ENCODE data around the gene VPS39. TPM values are rescaled to one million over a fixed set of nuclear protein-coding genes. Genes with fewer than 3 reads are reported as not detected.

Gene VPS39
- total and polyA plus RNA-seq, 9 donors, result 30.3 to 61.5 (median 50.2) TPM

GRCh38 chr15:42147431-42147735 lies 60.7 kb downstream of the VPS39 start:
- Histone ChIP-seq H3K27ac (no peak overlapping the region), H3K9me3 (no peaks in the 10 kb centered on the region), H3K4me3 (no peak overlapping the region), H3K27me3 (no peaks in the 10 kb centered on the region), H3K4me1 (ENCODE audit: insufficient read depth) (peaks cover 1% of the 10 kb centered on the region), H3K36me3 (no peaks in the 10 kb centered on the region)
- DNase-seq, result no peak
- WGBS, 3 donors, result 83 to 100% (median 93%) methylated on average over 4 of the region's 4 CpGs
- TF ChIP-seq CTCF (IDR thresholded peaks at IDR 0.05) (no peak), EP300 (IDR thresholded peaks at IDR 0.05) (no peak), POLR2A (IDR thresholded peaks at IDR 0.05) (no peak)
- intact Hi-C loops (cut with DNase I), result no loop called here

DNA sequence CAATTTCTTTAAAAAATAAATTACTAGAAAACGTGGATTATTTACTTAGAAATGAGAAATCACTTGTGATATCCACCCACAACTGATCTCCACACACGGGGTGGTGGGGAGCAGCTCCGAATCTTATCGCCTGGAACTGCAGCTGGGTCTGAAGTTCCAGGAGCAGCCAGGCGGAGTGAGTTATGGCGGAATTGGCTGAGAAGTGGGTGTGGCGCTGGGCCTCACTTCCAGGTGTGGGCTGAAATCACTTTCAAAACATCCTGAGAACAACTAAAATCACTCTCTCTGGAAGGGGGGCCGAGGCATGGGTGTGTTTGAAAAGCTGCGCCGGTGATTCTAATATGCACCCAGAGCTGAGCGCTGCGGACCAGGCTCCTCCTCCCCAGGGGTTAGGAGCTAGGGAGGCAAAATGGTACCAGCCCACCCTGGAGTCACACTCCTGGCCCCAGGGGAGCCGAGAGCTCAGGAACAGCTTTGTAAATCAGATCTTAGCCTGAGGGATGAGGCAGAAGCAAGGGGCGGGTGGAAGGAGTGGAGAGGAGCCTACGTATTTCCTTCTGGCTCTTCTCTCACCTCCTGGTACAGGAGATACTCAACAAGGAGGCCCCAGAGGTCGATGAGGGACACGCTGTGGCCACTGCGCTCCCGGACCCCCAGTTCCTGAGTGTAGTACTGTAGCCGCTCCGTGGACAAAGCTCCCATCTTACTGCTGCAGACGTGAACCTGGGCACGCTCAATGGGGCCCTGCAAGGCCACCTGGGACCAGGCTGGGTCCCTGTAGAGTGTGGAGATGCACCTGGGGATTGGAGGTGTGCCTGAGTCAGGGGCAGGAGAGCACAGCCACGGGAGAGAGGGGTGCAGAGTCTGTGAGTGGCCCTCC lies 61.3 kb downstream of the VPS39 start:
- peaks cover 1% of the 10 kb centered on the region for H3K4me1 ChIP-seq (ENCODE audit: insufficient read depth)
- intact Hi-C loops (cut with DNase I), result no loop called here
- no peak overlapping the region for H3K4me3 ChIP-seq
- no peak overlapping the region for H3K27ac ChIP-seq
- TF ChIP-seq POLR2A (IDR thresholded peaks at IDR 0.05) (no peak), CTCF (IDR thresholded peaks at IDR 0.05) (no peak), EP300 (IDR thresholded peaks at IDR 0.05) (no peak)
- H3K36me3 ChIP-seq, result no peaks in the 10 kb centered on the region
- whole genome bisulfite sequencing, 3 donors, result 50 to 64% (median 54%) methylated on average over 24 of the region's 24 CpGs
- no peaks in the 10 kb centered on the region for H3K9me3 ChIP-seq
- no peak for DNase-seq
- H3K27me3 ChIP-seq, result no peaks in the 10 kb centered on the region

DNA sequence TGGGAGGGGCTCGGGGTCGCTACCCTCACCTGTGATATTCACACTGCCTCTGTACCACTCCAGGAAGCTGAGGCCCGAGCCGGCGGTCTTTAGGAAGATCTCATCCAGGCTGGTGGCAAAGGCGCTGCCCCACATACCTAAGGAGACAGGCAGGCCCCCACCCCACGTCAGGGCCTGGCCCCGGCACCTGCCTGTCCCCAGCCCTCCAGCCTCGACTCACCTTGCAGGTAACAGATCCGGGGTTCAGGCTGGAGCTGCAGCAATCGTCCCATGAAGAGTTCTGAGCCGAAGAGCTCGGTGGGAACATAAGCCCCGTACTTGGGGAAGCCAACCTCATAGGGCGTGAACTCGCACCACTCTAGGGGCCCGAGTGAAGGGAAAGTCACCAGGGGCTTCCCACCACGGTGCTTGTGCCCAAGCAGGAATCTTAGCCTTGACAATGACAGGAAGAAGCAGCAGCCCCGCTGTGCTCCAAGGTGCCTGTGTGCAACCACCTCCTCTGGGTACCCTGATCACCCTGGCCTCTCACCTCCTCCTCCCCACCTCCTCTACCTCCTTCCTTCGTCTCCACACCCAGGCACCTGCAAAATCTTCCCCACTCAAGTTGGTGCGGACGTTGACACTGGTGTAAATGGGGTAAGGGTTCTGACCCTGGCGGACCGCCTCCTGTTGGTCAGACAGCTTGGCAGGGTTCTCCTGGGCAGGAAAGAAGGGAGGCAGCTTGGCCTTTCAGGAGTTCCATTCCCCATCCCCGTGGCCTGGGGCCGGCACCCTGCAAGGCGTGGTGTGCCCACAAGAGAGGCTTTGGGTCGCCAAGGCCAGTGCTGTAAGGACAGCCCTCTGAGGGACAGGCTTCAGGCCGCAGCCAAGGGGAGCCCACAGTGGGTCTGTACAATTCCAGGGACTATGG lies 62.3 kb downstream of the VPS39 start:
- 86% methylated on average over 29 of the region's 29 CpGs for WGBS, 3 donors
- Histone ChIP-seq H3K36me3 (no peaks in the 10 kb centered on the region), H3K4me3 (no peak overlapping the region), H3K27ac (no peak overlapping the region), H3K27me3 (no peaks in the 10 kb centered on the region), H3K4me1 (ENCODE audit: insufficient read depth) (peaks cover 1% of the 10 kb centered on the region), H3K9me3 (no peaks in the 10 kb centered on the region)
- peak in 1 of 5 donors; percentile 11 for DNase-seq
- no peak for TF ChIP-seq POLR2A (IDR thresholded peaks at IDR 0.05)
- intact Hi-C loops (cut with DNase I), result no loop called here

DNA sequence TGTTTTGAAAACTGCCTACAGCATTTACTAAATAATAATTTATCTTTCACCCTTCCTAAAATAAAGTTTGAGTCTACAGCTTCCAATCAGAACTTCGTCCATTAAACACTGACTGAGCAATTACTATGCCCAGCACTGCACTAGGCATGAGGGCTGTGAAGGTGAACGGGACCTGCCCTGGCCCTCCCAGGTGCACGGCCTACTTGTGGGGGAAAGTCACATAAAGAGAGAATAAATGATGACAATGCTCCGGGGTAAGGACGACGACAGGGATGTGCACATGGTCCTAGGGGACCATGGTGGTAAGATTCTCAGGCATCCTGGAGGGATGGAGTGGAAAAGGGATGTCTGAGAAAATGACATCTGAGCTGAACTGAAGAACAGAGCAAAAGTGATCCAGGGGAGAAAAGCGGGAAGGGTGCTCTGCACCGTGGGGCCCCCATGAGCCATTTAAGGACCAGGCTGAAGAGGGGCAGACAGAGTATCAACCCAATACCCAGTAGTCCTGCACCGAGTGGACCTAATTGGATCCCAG lies 63.2 kb downstream of the VPS39 start:
- H3K9me3 ChIP-seq, result no peaks in the 10 kb centered on the region
- no peak overlapping the region for H3K27ac ChIP-seq
- no peaks in the 10 kb centered on the region for H3K36me3 ChIP-seq
- H3K4me3 ChIP-seq, result no peak overlapping the region
- intact Hi-C loops (cut with DNase I), result no loop called here
- WGBS, 3 donors, result 80 to 85% (median 82%) methylated on average over 9 of the region's 9 CpGs
- TF ChIP-seq POLR2A (IDR thresholded peaks at IDR 0.05), result no peak
- no peak for TF ChIP-seq CTCF (IDR thresholded peaks at IDR 0.05)
- no peak for TF ChIP-seq EP300 (IDR thresholded peaks at IDR 0.05)
- peaks cover 1% of the 10 kb centered on the region for H3K4me1 ChIP-seq (ENCODE audit: insufficient read depth)
- DNase-seq, result no peak
- no peaks in the 10 kb centered on the region for H3K27me3 ChIP-seq

All from ovary (tissue), 9 donors.